B cell (primary cell): ENCODE data around the gene SLC29A3. TPM values are rescaled to one million over a fixed set of nuclear protein-coding genes. Genes with fewer than 3 reads are reported as not detected.

Experiments used
- ATAC-seq: fragments of 200-7000 bp; cut with Tn5 transposase; one replicate; pipeline ENCODE4 v1.10.0; 2021; ENCODE audit warnings: low read depth, mild to moderate bottlenecking, moderate number of reproducible peaks, moderate library complexity
- CTCF ChIA-PET: fragments of 350-600 bp; sonication (Branson Sonifier 250); formaldehyde crosslinking; loops from one replicate; lab custom pipeline; 2021; ENCODE audit warnings: antibody characterized with exemption, inconsistent platforms; lab: Charles Lee
- POLR2A ChIA-PET: fragments of 350-600 bp; sonication (Branson Sonifier 250); formaldehyde crosslinking; loops from one replicate; lab custom pipeline; 2021; ENCODE audit warnings: antibody characterized with exemption; lab: Charles Lee
- DNase-seq: peaks from one replicate; pipeline ENCODE4 v3.0.0; 2013
- H2AFZ ChIP-seq: 2 replicates; pipeline ENCODE4 v1.6.1; 2012; ENCODE audit warnings: mild to moderate bottlenecking, low read depth, low read length; ENCODE audit not compliant: insufficient read depth, poor library complexity, severe bottlenecking
- H3K27ac ChIP-seq, 2 donors: 1 replicate in 1 of 2; 2 replicates in 1 of 2; pipeline ENCODE4 v1.5.1; 2012 to 2013; ENCODE audit warnings: low read length in 2 of 2, mild to moderate bottlenecking in 2 of 2, moderate library complexity in 1 of 2
- H3K27me3 ChIP-seq, 4 experiments: fragments of 200-600 bp in 1 of 4; sonication (generic) in 1 of 4; replicated peaks in 1 of 4; 1 replicate in 2 of 4; 2 replicates in 2 of 4; pipeline versions ENCODE4 v1.6.1 to v1.7.0; 2013 to 2016; ENCODE audit warnings: low read length in 3 of 4, mild to moderate bottlenecking in 2 of 4, mixed read lengths in 1 of 4, moderate library complexity in 1 of 4; ENCODE audit not compliant: insufficient read depth in 4 of 4, control insufficient read depth in 3 of 4; ENCODE audit errors: control extremely low read depth in 1 of 4
- H3K36me3 ChIP-seq, 2 experiments: replicated peaks in 1 of 2; 1 replicate in 1 of 2; 2 replicates in 1 of 2; pipeline versions ENCODE4 v1.6.1 to v1.7.1; 2013; ENCODE audit warnings: low read length in 1 of 2; ENCODE audit not compliant: insufficient read depth in 2 of 2, control insufficient read depth in 1 of 2; ENCODE audit errors: control extremely low read depth in 1 of 2, extremely low read depth in 1 of 2
- H3K4me1 ChIP-seq, 2 donors: fragments of 200-600 bp in 1 of 2; sonication (generic) in 1 of 2; 1 replicate in 1 of 2; 2 replicates in 1 of 2; pipeline versions ENCODE4 v1.5.1 to v1.6.1; 2013 to 2017; ENCODE audit warnings: low read length in 2 of 2; ENCODE audit not compliant: control insufficient read depth in 2 of 2, insufficient read depth in 2 of 2
- H3K4me2 ChIP-seq: replicated peaks from 2 replicates; pipeline ENCODE3; 2012; ENCODE audit warnings: mild to moderate bottlenecking, low read depth, low read length; ENCODE audit not compliant: poor library complexity, severe bottlenecking
- H3K4me3 ChIP-seq, 5 experiments: fragments of 200-600 bp in 1 of 5; sonication (generic) in 1 of 5; 1 replicate in 3 of 5; 2 replicates in 2 of 5; pipeline versions ENCODE4 v1.5.1 to v1.7.0; 2011 to 2016; ENCODE audit warnings: low read length in 4 of 5, mild to moderate bottlenecking in 4 of 5, low read depth in 2 of 5, control low read depth in 1 of 5, moderate library complexity in 1 of 5; ENCODE audit not compliant: insufficient read depth in 1 of 5; ENCODE audit errors: control extremely low read depth in 1 of 5, extremely low read depth in 1 of 5
- H3K79me2 ChIP-seq: fragments of 200-600 bp; sonication (generic); one replicate; pipeline ENCODE4 v1.6.0; 2016; ENCODE audit warnings: low read length; ENCODE audit not compliant: control insufficient read depth, insufficient read depth
- H3K9ac ChIP-seq: fragments of 200-600 bp; sonication (generic); 2 replicates; pipeline ENCODE4 v1.6.1; 2017; ENCODE audit warnings: mild to moderate bottlenecking, low read length, moderate library complexity
- H3K9me3 ChIP-seq, 3 donors: one replicate each; pipeline versions ENCODE4 v1.6.1 to v1.7.1; 2013; ENCODE audit warnings: low read length in 2 of 3; ENCODE audit not compliant: control insufficient read depth in 2 of 3, insufficient read depth in 1 of 3; ENCODE audit errors: control extremely low read depth in 1 of 3
- H4K20me1 ChIP-seq: 2 replicates; pipeline ENCODE4 v1.6.0; 2012; ENCODE audit warnings: mild to moderate bottlenecking, low read length; ENCODE audit not compliant: insufficient read depth, control insufficient read depth, poor library complexity, severe bottlenecking
- H3K27ac Mint-ChIP-seq: one replicate; pipeline ENCODE4 v1.8.0; 2021; ENCODE audit warnings: mixed read lengths
- H3K27me3 Mint-ChIP-seq: one replicate; pipeline ENCODE4 v1.8.0; 2021; ENCODE audit warnings: mixed read lengths
- H3K4me1 Mint-ChIP-seq: one replicate; pipeline ENCODE4 v1.8.0; 2021; ENCODE audit warnings: mixed read lengths
- H3K4me3 Mint-ChIP-seq: one replicate; pipeline ENCODE4 v1.8.0; 2021; ENCODE audit warnings: mixed read lengths
- H3K9me3 Mint-ChIP-seq: one replicate; pipeline ENCODE4 v1.8.0; 2022; ENCODE audit warnings: mixed read lengths; ENCODE audit not compliant: insufficient read depth
- EZH2 ChIP-seq: IDR thresholded peaks from 2 replicates; pipeline ENCODE4 v1.6.1; 2012; ENCODE audit warnings: borderline replicate concordance, low read depth, mild to moderate bottlenecking, moderate library complexity, low read length; ENCODE audit not compliant: insufficient read depth, poor library complexity, severe bottlenecking
- WGBS: methylation state at CpG from one replicate; pipeline ENCODE4 v1.1.5; 2013; ENCODE audit warnings: missing lambda C conversion rate; ENCODE audit not compliant: insufficient coverage; 5-methylcytosine and 5-hydroxymethylcytosine counted together
- intact Hi-C: fragments of 100-400 bp; cut with micrococcal nuclease; formaldehyde crosslinking; loops from one replicate; pipeline ENCODE4 v1.10.0; 2022
- polyA plus RNA-seq: library from polyadenylated mRNA; depleted of rRNA; stranded (reverse); fragments of >200 nt; gene quantifications from 2 replicates; pipeline ENCODE4 v1.2.3, GENCODE V29; 2012
- total RNA-seq, 2 donors: library from RNA; stranded (reverse); fragments of 120-200 nt in 1 of 2; gene quantifications; 1 replicate in 1 of 2; 2 replicates in 1 of 2; pipeline versions ENCODE4 v1.2.3 to v1.2.4, GENCODE V29; 2013 to 2022
- TF ChIP-seq, protein P1 (sequence below): fragments of 200-600 bp; IDR thresholded peaks from one replicate; pipeline ENCODE4 v1.8.0; 2022; ENCODE audit warnings: antibody characterized with exemption, mild to moderate bottlenecking

SLC29A3 gene
- total and polyA plus RNA-seq, 2 donors (not counting 1 experiment from before 2014, with no cell fraction given): 4.5 to 8.2 TPM

DNA sequence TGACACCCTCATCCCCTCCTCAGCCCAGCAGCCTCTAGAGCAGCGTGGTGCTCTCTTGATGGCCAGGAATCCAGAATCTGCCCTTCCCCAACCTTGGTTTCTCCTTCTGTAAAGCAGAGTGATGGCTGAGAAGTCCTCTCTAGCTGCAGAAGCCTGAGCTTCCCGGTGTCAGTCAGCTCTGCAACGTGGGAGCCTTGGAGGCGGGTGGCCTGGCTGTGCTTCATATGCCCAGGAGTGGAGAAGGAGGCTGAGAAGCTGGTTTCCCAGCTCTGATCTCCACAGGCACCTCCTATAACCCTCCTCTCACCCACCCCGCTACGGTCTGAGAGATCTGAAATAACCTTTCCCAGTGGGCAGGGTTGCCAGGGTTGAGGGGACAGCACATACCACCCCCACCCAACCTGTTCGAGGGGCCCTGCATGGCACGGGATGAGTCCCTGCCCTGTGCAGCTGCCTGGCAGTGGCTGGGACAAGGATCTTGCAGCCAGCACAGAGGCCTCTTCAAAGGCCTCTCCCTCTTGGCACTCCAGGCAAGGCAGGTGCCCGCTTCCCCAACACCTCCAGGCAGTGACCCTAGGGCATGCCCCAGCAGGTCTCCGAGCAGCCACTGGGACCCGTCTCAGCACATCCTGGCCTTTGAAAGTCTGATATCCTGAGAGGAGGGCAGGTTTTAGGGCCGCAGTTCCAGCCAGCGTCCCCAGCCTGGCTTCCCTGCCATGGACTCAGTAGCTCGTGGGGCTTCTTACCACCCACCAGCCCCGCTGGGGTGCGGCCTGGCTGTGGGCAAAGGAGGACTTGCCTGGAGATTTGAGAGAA is 18.3 kb upstream of the SLC29A3 start:
- no peak for ATAC-seq
- Mint-ChIP-seq H3K4me1 (peaks cover 6% of the 10 kb centered on the region), H3K9me3 (no peaks in the 10 kb centered on the region), H3K4me3 (no peak overlapping the region), H3K27me3 (peaks cover 23% of the 10 kb centered on the region), H3K27ac (no peak overlapping the region)
- Histone ChIP-seq H4K20me1 (no peaks in the 10 kb centered on the region), H3K4me3 (no peak overlapping the region), H3K4me1 (peaks cover 0 to 5% of the 10 kb centered on the region in 2 donors), H3K9ac (no peak overlapping the region), H3K27ac (no peak overlapping the region), H3K9me3 (no peaks in the 10 kb centered on the region), H3K79me2 (no peaks in the 10 kb centered on the region), H3K36me3 (no peaks in the 10 kb centered on the region), H3K27me3 (peaks cover 0 to 16% (median 0%) of the 10 kb centered on the region in 4 experiments), H2AFZ (no peak overlapping the region), H3K4me2 (no peak overlapping the region)
- intact Hi-C loops: no loop called here
- ChIA-PET POLR2A (no interaction called here), CTCF (interaction anchor here (1.4 kb wide), 2 partner anchors 15 to 269 kb away, joined by 3 read pairs; no protein-coding TSS in a partner anchor)
- DNase-seq: no peak
- no peak for TF ChIP-seq EZH2
- TF ChIP-seq, protein P1, sequence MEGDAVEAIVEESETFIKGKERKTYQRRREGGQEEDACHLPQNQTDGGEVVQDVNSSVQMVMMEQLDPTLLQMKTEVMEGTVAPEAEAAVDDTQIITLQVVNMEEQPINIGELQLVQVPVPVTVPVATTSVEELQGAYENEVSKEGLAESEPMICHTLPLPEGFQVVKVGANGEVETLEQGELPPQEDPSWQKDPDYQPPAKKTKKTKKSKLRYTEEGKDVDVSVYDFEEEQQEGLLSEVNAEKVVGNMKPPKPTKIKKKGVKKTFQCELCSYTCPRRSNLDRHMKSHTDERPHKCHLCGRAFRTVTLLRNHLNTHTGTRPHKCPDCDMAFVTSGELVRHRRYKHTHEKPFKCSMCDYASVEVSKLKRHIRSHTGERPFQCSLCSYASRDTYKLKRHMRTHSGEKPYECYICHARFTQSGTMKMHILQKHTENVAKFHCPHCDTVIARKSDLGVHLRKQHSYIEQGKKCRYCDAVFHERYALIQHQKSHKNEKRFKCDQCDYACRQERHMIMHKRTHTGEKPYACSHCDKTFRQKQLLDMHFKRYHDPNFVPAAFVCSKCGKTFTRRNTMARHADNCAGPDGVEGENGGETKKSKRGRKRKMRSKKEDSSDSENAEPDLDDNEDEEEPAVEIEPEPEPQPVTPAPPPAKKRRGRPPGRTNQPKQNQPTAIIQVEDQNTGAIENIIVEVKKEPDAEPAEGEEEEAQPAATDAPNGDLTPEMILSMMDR: no peak
- 92% methylated on average over 16 of the region's 16 CpGs for WGBS

DNA sequence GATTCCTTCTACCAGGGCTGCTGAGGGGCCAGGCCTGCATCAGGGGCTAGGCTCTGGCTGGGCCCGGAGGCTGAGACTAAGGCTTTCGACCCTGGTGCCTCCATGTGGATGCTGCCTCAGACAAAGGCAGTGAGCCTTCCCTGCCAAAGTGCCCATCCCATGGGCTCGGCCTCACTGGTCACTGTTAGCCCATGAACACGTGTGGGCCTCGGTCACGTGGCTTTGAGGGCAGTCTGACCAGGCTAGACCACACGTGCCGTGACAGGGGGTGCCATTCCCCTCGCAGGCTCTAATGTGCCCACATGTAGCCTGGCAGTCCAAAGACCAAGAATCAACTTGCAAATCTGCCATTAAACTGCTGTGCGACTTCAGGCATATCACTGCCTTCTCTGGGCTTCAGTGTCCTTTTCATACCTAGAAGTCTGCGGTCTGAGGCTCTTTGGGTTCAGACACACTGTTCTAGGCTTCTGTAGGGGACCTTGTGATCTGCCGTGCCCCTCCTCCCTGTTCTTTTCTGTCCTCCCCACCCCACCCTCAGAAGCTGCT is 17.6 kb upstream of the SLC29A3 start:
- no peaks in the 10 kb centered on the region for H3K36me3 ChIP-seq
- no peaks in the 10 kb centered on the region for H3K79me2 ChIP-seq
- no peak for TF ChIP-seq EZH2
- TF ChIP-seq, protein P1: no peak
- ChIA-PET POLR2A (no interaction called here), CTCF (interaction anchor here (1.3 to 1.4 kb wide), 2 partner anchors 269 to 393 kb away, joined by 3 to 5 read pairs; no protein-coding TSS in a partner anchor)
- no peaks in the 10 kb centered on the region for H3K9me3 Mint-ChIP-seq
- H3K4me1 ChIP-seq: peaks cover 0 to 5% of the 10 kb centered on the region in 2 donors
- ATAC-seq (no peak), DNase-seq (no peak)
- 88% methylated on average over 12 of the region's 12 CpGs for WGBS
- no peak overlapping the region for H2AFZ ChIP-seq
- peaks cover 6% of the 10 kb centered on the region for H3K4me1 Mint-ChIP-seq
- no peak overlapping the region for H3K27ac ChIP-seq
- peaks cover 0 to 16% (median 0%) of the 10 kb centered on the region in 4 experiments for H3K27me3 ChIP-seq
- H3K4me3 Mint-ChIP-seq: no peak overlapping the region
- no peak overlapping the region for H3K27ac Mint-ChIP-seq
- no peaks in the 10 kb centered on the region for H3K9me3 ChIP-seq
- peaks cover 20% of the 10 kb centered on the region for H3K27me3 Mint-ChIP-seq
- H3K9ac ChIP-seq: no peak overlapping the region
- H3K4me3 ChIP-seq: no peak overlapping the region
- intact Hi-C loops: no loop called here
- H4K20me1 ChIP-seq: no peaks in the 10 kb centered on the region
- H3K4me2 ChIP-seq: no peak overlapping the region
